Ovary (tissue), 9 donors: ENCODE measurements around the gene CD207. TPM values are rescaled to one million over a fixed set of nuclear protein-coding genes. Genes with fewer than 3 reads are reported as not detected.
"Not testable (repeated sequence)": the region's sequence is repeated elsewhere in the genome, so short reads cannot be mapped to it uniquely, and the experiment has no call there.

ENCODE experiments used
- DNase-seq, 5 donors: peaks; one replicate each; pipeline ENCODE4 v3.0.0-alpha.2; 2019 to 2020
- H3K27ac ChIP-seq, 2 donors: fragments of 200-600 bp; one replicate each; pipeline versions ENCODE4 v1.5.1 to v1.8.0; 2019 to 2022
- H3K27me3 ChIP-seq: fragments of 200-600 bp; one replicate; pipeline ENCODE4 v1.8.0; 2022
- H3K36me3 ChIP-seq: fragments of 200-600 bp; sonication (generic); one replicate; pipeline ENCODE4 v1.5.1; 2019
- H3K4me1 ChIP-seq: one replicate; pipeline ENCODE4 v1.8.1; 2013; ENCODE audit warnings: mild to moderate bottlenecking, moderate library complexity; ENCODE audit not compliant: insufficient read depth
- H3K4me3 ChIP-seq: fragments of 200-600 bp; sonication (generic); one replicate; pipeline ENCODE4 v1.5.1; 2017
- H3K9me3 ChIP-seq, 2 donors: fragments of 200-600 bp in 1 of 2; sonication (generic) in 1 of 2; one replicate each; pipeline versions ENCODE4 v1.5.1 to v1.8.1; 2013 to 2019; ENCODE audit warnings: mild to moderate bottlenecking in 1 of 2, moderate library complexity in 1 of 2
- EP300 ChIP-seq: sonication (generic); formaldehyde crosslinking; IDR thresholded peaks from one replicate; pipeline ENCODE4 v1.6.1; 2017; ENCODE audit warnings: antibody characterized with exemption
- POLR2A ChIP-seq: fragments of 450-650 bp; IDR thresholded peaks from one replicate; pipeline ENCODE4 v1.6.1; 2017; ENCODE audit warnings: antibody characterized with exemption, mild to moderate bottlenecking, moderate library complexity
- WGBS, 3 donors: extraction: QIAGEN DNeasy Blood & Tissue Kit in 1 of 3; methylation state at CpG; one replicate each; pipeline versions ENCODE4 v1.1.5 to v1.1.7; 2013 to 2017; 5-methylcytosine and 5-hydroxymethylcytosine counted together
- intact Hi-C, 4 donors: fragments of 100-400 bp; cut with DNase I; formaldehyde crosslinking; loops; one replicate each; pipeline versions ENCODE4 v1.11.0 to v1.15.1; 2022 to 2023
- polyA plus RNA-seq, 2 donors: library from polyadenylated mRNA; stranded (reverse); fragments of 200-250 nt in 1 of 2; fragments of 350-450 nt in 1 of 2; fragmentation: Illumina TruSeq in 1 of 2; extraction: RNeasy Lipid Tissue Mini Kit (QIAGEN cat#74804) in 1 of 2; gene quantifications; one replicate each; pipeline ENCODE4 v1.2.3, GENCODE V29; 2013 to 2014
- total RNA-seq, 7 donors: library from RNA; depleted of rRNA in 2 of 7; stranded (reverse); fragments of >200 nt in 2 of 7; fragmentation: NEBNext Ultra II Directional in 3 of 7; extraction: Animal tissue kit (Norgen Biotek cat#: 25700) in 3 of 7; gene quantifications; one replicate each; pipeline versions ENCODE4 v1.1.0 to v1.2.4, GENCODE V29; 2016 to 2023
- TF ChIP-seq, protein P1 (sequence below), 3 donors: fragments of 450-650 bp in 2 of 3; fragments of 200-600 bp in 1 of 3; IDR thresholded peaks; one replicate each; pipeline versions ENCODE4 v1.5.1 to v1.8.0; 2016 to 2022; ENCODE audit warnings: antibody characterized with exemption in 3 of 3, mild to moderate bottlenecking in 1 of 3
- donor health status: DM: no; HTN: no; CAD: no; lungs with moderate emphysema.
- donor health status: DM: no; HTN: no; CAD: no.
- donor health status: Bipolar disorder and iron deficiency.
- donor health status: DM: yes; HTN: yes; CAD: no.
- donor health status: DM: no; HTN: no; CAD: no.
- donor health status: DM: yes; HTN: yes; CAD: no.

The CD207 gene
- total and polyA plus RNA-seq, 9 donors, result 0.13 to 1.5 (median 0.40) TPM; not detected in 2

DNA sequence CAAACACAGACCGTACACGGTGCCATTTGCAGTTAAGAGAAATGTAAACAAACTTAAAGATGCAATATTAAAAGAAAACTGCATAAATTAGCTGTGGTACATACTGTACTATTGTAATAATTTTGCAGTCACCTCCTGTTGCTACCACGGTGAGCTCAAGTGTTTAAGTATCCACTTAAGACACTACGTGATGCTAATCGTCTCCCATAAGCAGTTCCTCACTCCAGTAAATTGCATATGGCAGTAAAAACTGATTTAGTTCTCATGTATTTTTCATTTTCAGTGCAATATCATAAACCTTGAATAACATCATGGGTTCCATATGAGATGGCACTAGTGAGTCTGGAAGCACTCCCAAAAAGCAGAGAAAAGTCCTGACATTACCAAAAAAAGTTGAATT lies 29.6 kb downstream of the CD207 start:
- TF ChIP-seq, protein P1, sequence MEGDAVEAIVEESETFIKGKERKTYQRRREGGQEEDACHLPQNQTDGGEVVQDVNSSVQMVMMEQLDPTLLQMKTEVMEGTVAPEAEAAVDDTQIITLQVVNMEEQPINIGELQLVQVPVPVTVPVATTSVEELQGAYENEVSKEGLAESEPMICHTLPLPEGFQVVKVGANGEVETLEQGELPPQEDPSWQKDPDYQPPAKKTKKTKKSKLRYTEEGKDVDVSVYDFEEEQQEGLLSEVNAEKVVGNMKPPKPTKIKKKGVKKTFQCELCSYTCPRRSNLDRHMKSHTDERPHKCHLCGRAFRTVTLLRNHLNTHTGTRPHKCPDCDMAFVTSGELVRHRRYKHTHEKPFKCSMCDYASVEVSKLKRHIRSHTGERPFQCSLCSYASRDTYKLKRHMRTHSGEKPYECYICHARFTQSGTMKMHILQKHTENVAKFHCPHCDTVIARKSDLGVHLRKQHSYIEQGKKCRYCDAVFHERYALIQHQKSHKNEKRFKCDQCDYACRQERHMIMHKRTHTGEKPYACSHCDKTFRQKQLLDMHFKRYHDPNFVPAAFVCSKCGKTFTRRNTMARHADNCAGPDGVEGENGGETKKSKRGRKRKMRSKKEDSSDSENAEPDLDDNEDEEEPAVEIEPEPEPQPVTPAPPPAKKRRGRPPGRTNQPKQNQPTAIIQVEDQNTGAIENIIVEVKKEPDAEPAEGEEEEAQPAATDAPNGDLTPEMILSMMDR (IDR thresholded peaks at IDR 0.05), result no peak
- TF ChIP-seq EP300, result no peak
- no peak for TF ChIP-seq POLR2A
- WGBS, 3 donors, result 52 to 67% (median 63%) methylated on average over 5 of the region's 5 CpGs
- no peaks in the 10 kb centered on the region for H3K27me3 ChIP-seq
- DNase-seq, result no peak
- H3K4me1 ChIP-seq, result no peaks in the 10 kb centered on the region
- intact Hi-C loops, result no loop called here
- H3K36me3 ChIP-seq, result no peaks in the 10 kb centered on the region
- H3K4me3 ChIP-seq, result no peak overlapping the region
- H3K9me3 ChIP-seq, result no peaks in the 10 kb centered on the region
- H3K27ac ChIP-seq, result no peak overlapping the region

DNA sequence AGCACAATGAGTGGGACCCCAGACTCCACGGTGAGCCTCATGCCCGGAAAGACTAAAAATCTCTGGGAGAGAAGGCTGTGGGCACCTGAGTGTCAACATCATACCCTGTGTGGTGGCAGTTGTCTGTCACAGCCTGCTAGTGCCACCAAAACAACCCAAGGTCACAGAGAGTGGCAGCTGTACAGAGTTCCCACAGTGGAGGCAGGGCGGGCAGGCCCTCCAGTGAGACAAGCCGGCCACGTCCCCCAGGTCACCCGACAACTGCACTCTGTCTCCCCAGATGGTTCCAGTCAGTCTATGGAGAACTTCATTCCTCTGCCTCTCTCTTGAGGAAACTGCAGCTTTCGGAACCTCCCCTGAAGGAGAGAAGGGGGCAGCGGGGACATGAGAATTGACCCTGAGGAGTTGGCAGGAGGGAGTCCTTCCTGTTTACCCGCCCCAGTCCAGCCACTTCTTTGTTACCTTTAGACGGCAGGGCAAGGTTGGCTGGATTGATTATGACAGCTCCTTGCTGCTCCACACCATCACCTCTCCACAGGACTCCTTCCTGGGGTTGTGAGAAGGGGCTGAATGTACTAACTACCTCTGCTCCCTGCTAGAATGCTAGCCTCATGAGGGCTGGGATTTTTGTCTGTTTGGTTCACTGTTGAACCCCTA lies 33.9 kb downstream of the CD207 start:
- WGBS, 3 donors, result 65 to 74% (median 69%) methylated on average over 10 of the region's 10 CpGs
- TF ChIP-seq EP300 (no peak), POLR2A (no peak)
- TF ChIP-seq, protein P1 (IDR thresholded peaks at IDR 0.05), result no peak

DNA sequence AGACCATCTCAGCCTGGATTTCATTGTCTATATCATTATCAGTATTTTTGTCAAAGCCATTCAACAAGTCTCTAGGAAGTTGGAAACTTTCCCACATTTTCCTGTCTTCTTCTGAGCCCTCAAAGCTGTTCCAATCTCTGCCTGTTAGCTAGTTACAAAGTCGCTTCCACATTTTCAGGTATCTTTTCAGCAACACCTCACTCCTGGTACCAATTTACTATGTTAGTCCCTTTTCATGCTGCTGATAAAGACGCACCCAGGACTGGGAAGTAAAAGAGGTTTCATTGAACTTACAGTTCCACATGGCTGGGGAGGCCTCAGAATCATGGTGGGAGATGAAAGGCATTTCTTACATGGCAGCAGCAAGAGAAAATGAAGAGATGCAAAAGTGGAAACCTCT lies 35.9 kb downstream of the CD207 start:
- no peak for DNase-seq
- Histone ChIP-seq H3K36me3 (no peaks in the 10 kb centered on the region), H3K27ac (no peak overlapping the region), H3K9me3 (no peaks in the 10 kb centered on the region), H3K4me3 (no peak overlapping the region), H3K4me1 (no peaks in the 10 kb centered on the region), H3K27me3 (no peaks in the 10 kb centered on the region)
- intact Hi-C loops, result no loop called here
- TF ChIP-seq POLR2A, result no peak
- TF ChIP-seq, protein P1 (IDR thresholded peaks at IDR 0.05), result no peak
- TF ChIP-seq EP300, result no peak
- 82 to 93% (median 87%) methylated on average over 2 of the region's 2 CpGs for WGBS, 3 donors

More for the DNA sequence above, 33.9 kb downstream of the CD207 start:
- DNase-seq, result no peak
- Histone ChIP-seq H3K9me3 (no peaks in the 10 kb centered on the region), H3K36me3 (no peaks in the 10 kb centered on the region), H3K4me1 (no peaks in the 10 kb centered on the region), H3K27me3 (no peaks in the 10 kb centered on the region), H3K4me3 (no peak overlapping the region), H3K27ac (no peak overlapping the region)
- intact Hi-C loops, result no loop called here

DNA sequence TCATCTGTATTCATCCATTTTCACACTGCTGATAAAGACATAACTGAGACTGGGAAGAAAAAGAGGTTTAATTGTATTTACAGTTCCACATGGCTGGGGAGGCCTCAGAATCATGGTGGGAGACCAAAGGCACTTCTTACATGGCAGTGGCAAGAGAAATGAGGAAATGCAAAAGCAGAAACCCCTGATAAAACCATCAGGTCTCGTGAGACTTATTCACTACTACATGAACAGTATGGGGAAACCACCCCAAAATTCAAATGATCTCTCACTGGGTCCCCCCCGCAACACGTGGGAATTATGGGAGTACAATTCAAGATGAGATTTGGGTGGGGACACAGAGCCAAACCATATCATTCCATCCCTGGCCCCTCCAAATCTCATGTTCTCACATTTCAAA lies 37.6 kb downstream of the CD207 start:
- WGBS, 3 donors, result 78 to 89% (median 81%) methylated on average over 3 of the region's 3 CpGs
- H3K4me1 ChIP-seq, H3K4me3 ChIP-seq, H3K27ac ChIP-seq, H3K27me3 ChIP-seq, DNase-seq, H3K9me3 ChIP-seq, H3K36me3 ChIP-seq, intact Hi-C loops: not testable (repeated sequence)

DNA sequence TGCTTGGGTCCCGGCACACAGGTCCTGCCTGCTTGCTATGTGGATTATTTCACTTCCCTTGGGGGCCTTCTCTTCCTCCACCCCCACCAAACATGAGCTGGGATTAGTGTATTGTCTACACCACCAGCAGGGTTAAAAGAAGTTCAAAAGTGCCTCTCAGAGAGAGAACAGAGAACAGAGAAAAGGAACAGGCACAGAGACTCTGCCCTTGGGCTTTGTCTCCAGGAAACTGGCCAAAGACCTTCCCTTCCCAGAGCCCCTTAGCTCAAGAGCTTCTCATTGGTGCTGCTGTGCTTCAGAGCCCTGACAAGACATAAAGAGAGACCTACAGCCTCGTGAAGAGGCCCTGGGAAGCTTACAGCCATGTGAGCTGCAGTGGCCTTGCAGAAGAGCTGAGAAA lies 38.1 kb downstream of the CD207 start:
- Histone ChIP-seq H3K4me1 (no peaks in the 10 kb centered on the region), H3K27ac (no peak overlapping the region), H3K9me3 (no peaks in the 10 kb centered on the region), H3K4me3 (no peak overlapping the region), H3K27me3 (no peaks in the 10 kb centered on the region), H3K36me3 (no peaks in the 10 kb centered on the region)
- intact Hi-C loops, result no loop called here
- 37 to 46% (median 37%) methylated on average over 2 of the region's 2 CpGs for WGBS, 3 donors
- TF ChIP-seq EP300, result no peak
- TF ChIP-seq, protein P1 (IDR thresholded peaks at IDR 0.05), result no peak
- TF ChIP-seq POLR2A, result no peak
- DNase-seq, result no peak
